GM12801 (cell line): ENCODE data around the gene RGS11.

Source experiments
- TF ChIP-seq, protein P1 (sequence below): IDR thresholded peaks from one replicate; pipeline ENCODE4 v1.5.1; 2011; ENCODE audit warnings: control low read depth; ENCODE audit not compliant: insufficient read length; ENCODE audit errors: extremely low read depth

The RGS11 gene

GRCh38 chr16:262121-262745 lies 13.5 kb downstream of the RGS11 start:
- TF ChIP-seq, protein P1, sequence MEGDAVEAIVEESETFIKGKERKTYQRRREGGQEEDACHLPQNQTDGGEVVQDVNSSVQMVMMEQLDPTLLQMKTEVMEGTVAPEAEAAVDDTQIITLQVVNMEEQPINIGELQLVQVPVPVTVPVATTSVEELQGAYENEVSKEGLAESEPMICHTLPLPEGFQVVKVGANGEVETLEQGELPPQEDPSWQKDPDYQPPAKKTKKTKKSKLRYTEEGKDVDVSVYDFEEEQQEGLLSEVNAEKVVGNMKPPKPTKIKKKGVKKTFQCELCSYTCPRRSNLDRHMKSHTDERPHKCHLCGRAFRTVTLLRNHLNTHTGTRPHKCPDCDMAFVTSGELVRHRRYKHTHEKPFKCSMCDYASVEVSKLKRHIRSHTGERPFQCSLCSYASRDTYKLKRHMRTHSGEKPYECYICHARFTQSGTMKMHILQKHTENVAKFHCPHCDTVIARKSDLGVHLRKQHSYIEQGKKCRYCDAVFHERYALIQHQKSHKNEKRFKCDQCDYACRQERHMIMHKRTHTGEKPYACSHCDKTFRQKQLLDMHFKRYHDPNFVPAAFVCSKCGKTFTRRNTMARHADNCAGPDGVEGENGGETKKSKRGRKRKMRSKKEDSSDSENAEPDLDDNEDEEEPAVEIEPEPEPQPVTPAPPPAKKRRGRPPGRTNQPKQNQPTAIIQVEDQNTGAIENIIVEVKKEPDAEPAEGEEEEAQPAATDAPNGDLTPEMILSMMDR, result no peak

GRCh38 chr16:261031-261691 lies 14.6 kb downstream of the RGS11 start:
- TF ChIP-seq, protein P1, result no peak

DNA sequence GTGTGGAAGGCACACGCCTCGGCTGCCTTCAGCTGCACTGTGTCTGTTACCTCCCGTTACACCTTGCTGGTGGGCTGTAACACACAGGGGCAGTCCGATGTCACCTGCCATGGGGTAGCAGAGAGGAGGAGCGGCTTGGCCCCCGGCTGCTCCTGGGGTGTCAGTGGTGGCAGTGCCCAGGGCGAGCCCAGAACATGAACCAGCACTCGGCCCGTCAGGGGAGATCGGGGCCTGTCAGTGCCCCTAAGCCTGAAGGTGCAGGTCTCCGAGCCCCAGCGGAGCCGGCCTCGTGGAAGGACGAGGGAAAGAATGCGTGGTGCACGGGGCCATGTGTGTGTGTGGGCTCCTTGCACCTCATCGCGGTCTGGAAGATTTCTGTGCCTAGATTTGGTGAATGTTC lies 15.4 kb downstream of the RGS11 start:
- TF ChIP-seq, protein P1, result no peak

DNA sequence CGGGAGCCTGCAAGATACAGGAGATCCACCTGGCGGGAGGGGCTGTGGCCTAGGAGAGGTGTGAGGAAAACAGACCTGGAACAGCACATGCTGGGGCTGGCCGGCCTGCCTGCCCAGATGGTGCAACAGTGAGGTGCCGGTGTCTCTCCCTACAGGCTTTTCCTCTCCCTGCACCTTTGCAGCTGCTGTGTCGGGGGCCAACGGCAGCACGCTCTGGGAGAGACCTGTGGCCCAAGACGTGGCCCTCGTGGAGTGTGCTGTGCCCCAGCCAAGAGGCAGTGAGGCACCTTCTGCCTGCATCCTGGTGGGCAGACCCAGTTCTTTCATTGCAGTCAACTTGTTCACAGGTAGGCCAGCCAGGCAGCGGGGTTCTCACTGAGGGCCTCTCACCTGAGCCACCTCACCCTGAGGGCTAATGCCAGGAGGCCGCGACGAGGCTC lies 15.9 kb downstream of the RGS11 start:
- TF ChIP-seq, protein P1, result no peak

- TF ChIP-seq, protein P1, result no peak
Measured at GRCh38 chr16:259226-259625, 16.5 kb downstream of the RGS11 start.

DNA sequence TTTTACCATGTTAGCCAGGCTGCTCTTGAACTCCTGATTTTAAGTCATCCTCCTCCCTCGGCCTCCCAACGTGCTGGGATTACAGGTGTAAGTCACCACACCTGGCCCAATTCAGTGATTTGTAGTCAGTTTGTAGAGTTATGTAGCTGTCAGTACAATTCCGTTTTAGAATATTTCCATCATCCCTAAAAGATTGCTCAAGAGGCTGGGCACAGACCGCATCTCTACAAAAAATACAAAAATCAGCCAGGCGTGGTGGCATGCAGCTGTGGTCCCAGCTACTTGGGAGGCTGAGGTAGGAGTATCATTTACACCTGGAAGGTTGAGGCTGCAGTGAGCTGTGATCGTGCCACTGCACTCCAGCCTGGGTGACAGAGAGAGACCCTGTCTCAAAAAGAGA lies 20.6 kb downstream of the RGS11 start:
- TF ChIP-seq, protein P1, result no peak

DNA sequence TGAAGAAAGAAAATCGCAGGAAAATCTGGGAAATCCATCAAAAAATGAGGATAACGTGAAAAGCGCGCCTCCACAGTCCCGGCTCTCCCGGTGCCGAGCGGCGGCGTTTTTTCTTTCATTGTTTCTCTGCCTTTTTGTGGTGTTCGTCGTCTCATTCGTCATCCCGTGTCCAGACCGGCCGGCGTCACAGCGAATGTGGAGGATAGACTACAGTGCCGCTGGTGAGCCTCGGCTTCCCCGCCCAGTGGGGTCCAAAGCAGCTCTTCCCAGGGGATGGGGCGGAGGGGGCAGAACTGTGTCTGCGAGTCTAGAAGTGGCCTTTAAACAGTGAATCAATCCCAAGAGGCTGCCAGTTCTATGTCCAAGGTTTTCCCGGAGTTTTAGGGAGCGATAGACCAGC lies 21.3 kb downstream of the RGS11 start:
- TF ChIP-seq, protein P1, result no peak
